Gastroesophageal sphincter (tissue), 4 donors: ENCODE data around the gene RASA4. TPM values are rescaled to one million over a fixed set of nuclear protein-coding genes. Genes with fewer than 3 reads are reported as not detected.

ENCODE experiments used
- small RNA-seq, 4 donors: library from RNA; depleted of rRNA; stranded (forward); fragments of <200 nt; gene quantifications; one replicate each; pipeline ENCODE3, GENCODE V24; 2016
- total RNA-seq, 4 donors: library from RNA; depleted of rRNA; stranded (reverse); fragments of >200 nt; gene quantifications; one replicate each; pipeline ENCODE4 v1.1.0, GENCODE V29; 2016

RASA4 gene
- total RNA-seq, 4 donors from 2014 or later = 35.5 to 62.2 (median 44.2) TPM

Small RNA genes lying within 50 kb of the gene (small RNA-seq; reads per million reads assigned to genes)
- gene UPK3BL1 = 0 reads per million in 4 donors

Other genes starting within 250 kb of the RASA4 start
- 10 to 100 TPM; 11.7 to 48.7 (median 24.4) TPM for gene PRKRIP1, start 220.4 kb downstream of the RASA4 start, total RNA-seq
- 10 to 100 TPM in 1 of 4 donors, 1 to 10 TPM in 3; 3.3 to 15.6 (median 6.7) TPM for gene ORAI2, start 183.2 kb downstream of the RASA4 start, total RNA-seq
- gene ALKBH4, start 151.9 kb downstream of the RASA4 start, total RNA-seq = 10 to 100 TPM in 3 of 4 donors, 1 to 10 TPM in 1; 9.7 to 31.6 (median 14.8) TPM
- gene LRWD1, start 151.8 kb downstream of the RASA4 start, total RNA-seq = 10 to 100 TPM in 3 of 4 donors, 1 to 10 TPM in 1; 7.5 to 24.4 (median 12.3) TPM
- 10 to 100 TPM in 3 of 4 donors, 1 to 10 TPM in 1; 6.7 to 24.1 (median 19.9) TPM for gene POLR2J, start 137.8 kb downstream of the RASA4 start, total RNA-seq
- gene RASA4B, start 99.0 kb downstream of the RASA4 start, total RNA-seq = 10 to 100 TPM in 1 of 4 donors, 1 to 10 TPM in 3; 6.1 to 34.3 (median 8.8) TPM
- gene UPK3BL2, start 73.1 kb downstream of the RASA4 start, total RNA-seq = 1 to 10 TPM; 3.0 to 6.1 (median 4.4) TPM
- gene SPDYE2, start 65.5 kb downstream of the RASA4 start, total RNA-seq = not detected
- gene POLR2J3, start 44.2 kb downstream of the RASA4 start, total RNA-seq = 10 to 100 TPM; 11.8 to 25.7 (median 17.5) TPM
- 10 to 100 TPM; 18.9 to 26.0 (median 23.6) TPM for gene UPK3BL1, start 26.0 kb upstream of the RASA4 start, total RNA-seq
- gene SPDYE2B, start 33.6 kb upstream of the RASA4 start, total RNA-seq = not detected
- 1 to 10 TPM in 2 of 4 donors, under 1 TPM in 1, not detected in 1; 0.45 to 7.5 (median 5.3) TPM for gene POLR2J2, start 54.9 kb upstream of the RASA4 start, total RNA-seq
- gene FAM185A, start 132.2 kb upstream of the RASA4 start, total RNA-seq = 10 to 100 TPM in 3 of 4 donors, 1 to 10 TPM in 1; 8.9 to 36.3 (median 13.0) TPM